IPS-NIHi7 (cell line): ENCODE data around the gene DSP.
A peak's percentile ranks its signal among the peaks of the same experiment; 100 is the strongest.

ENCODE experiments used
- DNase-seq: peaks from one replicate; pipeline ENCODE4 v3.0.0; 2012; ENCODE audit warnings: mixed read lengths; ENCODE audit errors: extremely low spot score

DSP gene

GRCh38 chr6:7590918-7591302 is 49.4 kb downstream of the DSP start:
- DNase-seq = no peak

GRCh38 chr6:7591770-7592169 is 50.3 kb downstream of the DSP start:
- DNase-seq = no peak

GRCh38 chr6:7593229-7593628 is 51.8 kb downstream of the DSP start:
- DNase-seq = no peak

- no peak for DNase-seq
Measured at GRCh38 chr6:7594579-7595125, 53.2 kb downstream of the DSP start.

- DNase-seq = no peak
Measured at GRCh38 chr6:7604003-7604402, 62.5 kb downstream of the DSP start.

- DNase-seq = no peak
Measured at GRCh38 chr6:7604506-7604905, 63.0 kb downstream of the DSP start.

GRCh38 chr6:7615611-7616383 is 74.3 kb downstream of the DSP start:
- peak; percentile 57 for DNase-seq

- DNase-seq = no peak
Measured at GRCh38 chr6:7617801-7618764, 76.6 kb downstream of the DSP start.

- no peak for DNase-seq
Measured at GRCh38 chr6:7621761-7622160, 80.3 kb downstream of the DSP start.

GRCh38 chr6:7624796-7625710 is 83.6 kb downstream of the DSP start:
- DNase-seq = no peak

GRCh38 chr6:7628479-7628878 is 87.0 kb downstream of the DSP start:
- no peak for DNase-seq

- DNase-seq = no peak
Measured at GRCh38 chr6:7628909-7629308, 87.4 kb downstream of the DSP start.

- DNase-seq = no peak
Measured at GRCh38 chr6:7629321-7629720, 87.8 kb downstream of the DSP start.

- peak; percentile 46 for DNase-seq
Measured at GRCh38 chr6:7630792-7631191, 89.3 kb downstream of the DSP start.

- no peak for DNase-seq
Measured at GRCh38 chr6:7631466-7631865, 90.0 kb downstream of the DSP start.

- DNase-seq = no peak
Measured at GRCh38 chr6:7632501-7633290, 91.2 kb downstream of the DSP start.

- no peak for DNase-seq
Measured at GRCh38 chr6:7633361-7633760, 91.9 kb downstream of the DSP start.

GRCh38 chr6:7636151-7636550 is 94.7 kb downstream of the DSP start:
- no peak for DNase-seq
